SU-DHL-6 (cell line): ENCODE results near the gene EVC2.

Source experiments
- H2AFZ ChIP-seq: fragments of 200-600 bp; sonication (generic); 2 replicates; pipeline ENCODE4 v1.6.1; 2014; ENCODE audit warnings: low read depth, mild to moderate bottlenecking, moderate library complexity, mixed read lengths, antibody characterized with exemption, low read length; ENCODE audit not compliant: severe bottlenecking
- H3F3A ChIP-seq: fragments of 200-600 bp; shearing (Covaris generic); 2 replicates; pipeline ENCODE4 v1.6.0; 2016; ENCODE audit warnings: antibody characterized with exemption, mild to moderate bottlenecking; ENCODE audit not compliant: insufficient read depth
- H3K27ac ChIP-seq: fragments of 200-600 bp; sonication (generic); 2 replicates; pipeline ENCODE4 v1.5.1; 2016; ENCODE audit warnings: low read depth, mild to moderate bottlenecking, low read length, moderate library complexity, mixed read lengths
- H3K27me3 ChIP-seq: fragments of 200-600 bp; sonication (generic), shearing (Covaris generic); 2 replicates; pipeline ENCODE4 v1.6.0; 2014; ENCODE audit warnings: mild to moderate bottlenecking, low read length
- H3K36me3 ChIP-seq: fragments of 200-600 bp; sonication (generic); 2 replicates; pipeline ENCODE4 v1.6.1; 2014; ENCODE audit warnings: mild to moderate bottlenecking, low read length, mixed read lengths
- H3K4me2 ChIP-seq: fragments of 300-600, 200-600 bp; shearing (Covaris generic), sonication (generic); 2 replicates; pipeline ENCODE4 v1.6.0; 2014; ENCODE audit warnings: low read length, low read depth, mild to moderate bottlenecking; ENCODE audit not compliant: poor library complexity, severe bottlenecking
- H3K4me3 ChIP-seq: fragments of 200-600 bp; sonication (generic); 2 replicates; pipeline ENCODE4 v1.5.1; 2014; ENCODE audit warnings: antibody characterized with exemption, low read length, mild to moderate bottlenecking, mixed read lengths; ENCODE audit not compliant: insufficient read depth, poor library complexity, severe bottlenecking
- H3K79me2 ChIP-seq: fragments of 200-600 bp; sonication (generic); 2 replicates; pipeline ENCODE4 v1.6.1; 2014; ENCODE audit warnings: mild to moderate bottlenecking, low read length, moderate library complexity; ENCODE audit not compliant: insufficient read depth
- H3K9ac ChIP-seq: fragments of 200-600 bp; sonication (generic); 2 replicates; pipeline ENCODE4 v1.7.0; 2014; ENCODE audit warnings: mild to moderate bottlenecking, low read length
- H3K9me2 ChIP-seq: fragments of 200-600 bp; sonication (generic); replicated peaks from 2 replicates; pipeline ENCODE4 v1.6.1; 2014; ENCODE audit warnings: low read length; ENCODE audit not compliant: insufficient read depth
- H3K9me3 ChIP-seq: fragments of 200-600 bp; sonication (generic); 2 replicates; pipeline ENCODE4 v1.6.1; 2014; ENCODE audit warnings: low read length, mixed read lengths; ENCODE audit not compliant: insufficient read depth
- H4K20me1 ChIP-seq: fragments of 200-600 bp; sonication (generic); 2 replicates; pipeline ENCODE4 v1.6.1; 2014; ENCODE audit warnings: low read depth, mild to moderate bottlenecking, antibody characterized with exemption, low read length, moderate library complexity, mixed read lengths
- EZH2phosphoT487 ChIP-seq: fragments of 200-600 bp; sonication (generic), shearing (Covaris generic); conservative IDR thresholded peaks from 2 replicates; pipeline ENCODE4 v1.6.1; 2018; ENCODE audit warnings: mild to moderate bottlenecking, antibody characterized with exemption, low read length, moderate library complexity, mixed read lengths
- TF ChIP-seq, protein P1 (sequence below): fragments of 200-600 bp; sonication (generic); IDR thresholded peaks from one replicate; pipeline ENCODE4 v1.5.1; 2017; ENCODE audit warnings: antibody characterized with exemption, mild to moderate bottlenecking, low read length, moderate library complexity; ENCODE audit not compliant: insufficient read depth, poor library complexity, severe bottlenecking

EVC2 gene

DNA sequence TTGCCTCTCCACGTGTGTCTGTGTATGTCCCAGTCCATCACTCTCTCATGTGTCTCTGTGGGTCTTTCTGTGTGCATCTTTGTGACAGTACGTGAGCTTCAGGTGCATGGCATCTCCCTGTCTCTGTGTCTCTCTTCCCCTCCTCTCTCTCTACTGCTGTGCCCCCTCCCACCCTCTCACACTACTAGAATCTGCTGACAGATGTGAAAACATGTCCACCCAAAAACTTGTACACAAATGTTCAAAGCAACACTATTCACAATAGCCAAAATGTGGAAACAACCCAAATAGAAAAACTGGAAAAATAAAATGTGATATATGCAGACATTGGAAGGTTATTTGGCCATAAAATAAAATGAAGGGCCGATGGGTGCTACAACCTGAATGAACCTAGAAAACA is 12.6 kb upstream of the EVC2 start:
- H3K36me3 ChIP-seq, result no peaks in the 10 kb centered on the region

DNA sequence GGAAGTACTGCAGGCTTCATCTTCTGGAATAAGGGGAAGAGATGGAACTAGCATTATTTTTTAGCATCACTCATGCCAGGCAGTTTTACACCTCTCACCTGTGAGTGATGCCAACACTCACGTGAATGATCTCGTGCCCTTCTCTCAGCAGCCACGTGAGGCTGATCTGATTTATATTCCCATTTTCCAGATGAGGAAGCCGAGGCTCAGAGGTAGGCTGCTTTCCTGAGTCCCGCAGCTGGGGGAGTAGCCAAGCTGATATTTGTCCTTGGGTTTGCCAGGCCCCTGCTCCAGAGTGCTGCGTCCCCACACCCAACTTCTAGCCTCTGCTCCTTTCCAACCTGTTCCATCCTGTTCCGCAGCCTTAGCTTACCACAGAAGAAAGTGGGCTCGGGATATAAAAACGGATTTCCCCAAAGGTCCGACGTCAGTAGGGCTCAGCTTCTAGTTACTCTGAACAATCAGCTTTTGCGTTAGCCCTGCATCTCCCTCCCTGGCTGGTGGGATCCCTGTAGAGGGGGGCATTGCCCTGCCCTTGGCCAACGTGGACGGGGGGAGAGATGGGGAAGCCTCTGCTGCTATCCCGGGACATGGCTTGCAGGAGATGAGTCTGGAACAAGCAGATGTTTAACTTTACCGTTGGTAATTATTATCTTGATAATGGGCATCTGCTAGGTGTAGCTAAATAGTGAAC is 11.9 kb upstream of the EVC2 start:
- Histone ChIP-seq H4K20me1 (no peaks in the 10 kb centered on the region), H3K9me3 (no peaks in the 10 kb centered on the region), H3K27ac (no peak overlapping the region), H3K9me2 (no peaks in the 10 kb centered on the region), H3K79me2 (no peaks in the 10 kb centered on the region), H3K36me3 (no peaks in the 10 kb centered on the region), H2AFZ (no peak overlapping the region), H3K27me3 (no peaks in the 10 kb centered on the region), H3K4me3 (no peak overlapping the region), H3K9ac (no peak overlapping the region), H3F3A (no peaks in the 10 kb centered on the region), H3K4me2 (no peak overlapping the region)
- TF ChIP-seq EZH2phosphoT487, result no peak
- TF ChIP-seq, protein P1, sequence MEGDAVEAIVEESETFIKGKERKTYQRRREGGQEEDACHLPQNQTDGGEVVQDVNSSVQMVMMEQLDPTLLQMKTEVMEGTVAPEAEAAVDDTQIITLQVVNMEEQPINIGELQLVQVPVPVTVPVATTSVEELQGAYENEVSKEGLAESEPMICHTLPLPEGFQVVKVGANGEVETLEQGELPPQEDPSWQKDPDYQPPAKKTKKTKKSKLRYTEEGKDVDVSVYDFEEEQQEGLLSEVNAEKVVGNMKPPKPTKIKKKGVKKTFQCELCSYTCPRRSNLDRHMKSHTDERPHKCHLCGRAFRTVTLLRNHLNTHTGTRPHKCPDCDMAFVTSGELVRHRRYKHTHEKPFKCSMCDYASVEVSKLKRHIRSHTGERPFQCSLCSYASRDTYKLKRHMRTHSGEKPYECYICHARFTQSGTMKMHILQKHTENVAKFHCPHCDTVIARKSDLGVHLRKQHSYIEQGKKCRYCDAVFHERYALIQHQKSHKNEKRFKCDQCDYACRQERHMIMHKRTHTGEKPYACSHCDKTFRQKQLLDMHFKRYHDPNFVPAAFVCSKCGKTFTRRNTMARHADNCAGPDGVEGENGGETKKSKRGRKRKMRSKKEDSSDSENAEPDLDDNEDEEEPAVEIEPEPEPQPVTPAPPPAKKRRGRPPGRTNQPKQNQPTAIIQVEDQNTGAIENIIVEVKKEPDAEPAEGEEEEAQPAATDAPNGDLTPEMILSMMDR, result no peak

More for the DNA sequence above, 12.6 kb upstream of the EVC2 start:
- H3K4me2 ChIP-seq, result no peak overlapping the region
- H3F3A ChIP-seq, result no peaks in the 10 kb centered on the region
- no peak overlapping the region for H3K27ac ChIP-seq
- H3K4me3 ChIP-seq, result no peak overlapping the region
- no peaks in the 10 kb centered on the region for H3K9me2 ChIP-seq
- no peak overlapping the region for H2AFZ ChIP-seq
- no peak for TF ChIP-seq EZH2phosphoT487
- TF ChIP-seq, protein P1, result no peak
- no peaks in the 10 kb centered on the region for H3K79me2 ChIP-seq
- H3K9me3 ChIP-seq, result no peaks in the 10 kb centered on the region
- no peak overlapping the region for H3K9ac ChIP-seq
- no peaks in the 10 kb centered on the region for H3K27me3 ChIP-seq
- no peaks in the 10 kb centered on the region for H4K20me1 ChIP-seq

DNA sequence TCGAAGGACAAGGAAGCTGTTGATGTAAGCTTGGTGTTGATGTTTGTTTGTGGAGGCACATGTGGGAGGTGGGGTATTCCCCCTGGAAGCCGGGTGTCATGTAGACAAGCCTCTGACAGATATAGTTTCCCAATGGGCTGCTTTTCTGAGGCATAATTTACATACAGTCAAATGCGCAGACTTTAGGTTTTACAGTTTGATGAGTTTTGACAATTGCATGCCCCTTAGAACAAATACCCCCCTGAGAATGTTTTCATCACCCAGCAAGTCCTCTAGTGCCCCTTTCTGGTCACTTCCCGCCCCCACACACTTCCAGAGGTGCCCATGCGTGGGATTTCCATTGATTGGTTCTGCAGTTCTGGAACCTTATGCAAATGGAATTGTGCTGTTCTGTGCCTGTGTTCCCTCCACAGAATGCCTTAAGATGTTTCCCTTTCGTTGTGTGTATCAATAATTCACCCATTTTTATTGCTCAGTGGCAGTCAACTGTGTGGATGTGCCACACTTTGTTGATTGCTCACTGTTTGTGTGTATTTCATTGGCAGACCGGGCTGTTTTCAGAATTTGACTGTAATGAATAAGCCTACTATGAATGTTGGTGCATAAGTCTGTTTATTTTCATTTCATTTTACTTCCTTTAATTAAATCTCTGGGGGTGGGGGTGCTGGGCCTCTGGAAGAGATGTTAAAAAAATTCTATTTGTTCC is 11.1 kb upstream of the EVC2 start:
- TF ChIP-seq EZH2phosphoT487, result no peak
- TF ChIP-seq, protein P1, result no peak
- Histone ChIP-seq H4K20me1 (no peaks in the 10 kb centered on the region), H3K9me2 (no peaks in the 10 kb centered on the region), H3K9ac (no peak overlapping the region), H3K9me3 (no peaks in the 10 kb centered on the region), H3F3A (no peaks in the 10 kb centered on the region), H3K27ac (no peak overlapping the region), H3K4me2 (no peak overlapping the region), H3K36me3 (no peaks in the 10 kb centered on the region), H3K79me2 (no peaks in the 10 kb centered on the region), H3K27me3 (no peaks in the 10 kb centered on the region), H3K4me3 (no peak overlapping the region), H2AFZ (no peak overlapping the region)
